K562 (cell line): ENCODE results near the gene EVL. TPM values are rescaled to one million over a fixed set of nuclear protein-coding genes. Genes with fewer than 3 reads are reported as not detected.

ENCODE experiments used
- ATAC-seq: fragments of 200-7000 bp; cut with Tn5 transposase; 3 replicates; pipeline ENCODE4 v1.9.1; 2020; ENCODE audit warnings: moderate library complexity
- BruUV-seq: library from RNA; stranded (reverse); fragments of 400-500 nt; replicated peaks from 2 replicates; lab custom pipeline; 2021; lab: Mats Ljungman, UMichigan
- CTCF ChIA-PET: fragments of 300-600 bp; formaldehyde crosslinking; extraction: SDS; loops from one replicate; lab custom pipeline; 2021; ENCODE audit warnings: low intra/inter-chr PET ratio; lab: Yijun Ruan, JAX
- POLR2A ChIA-PET: fragments of 300-600, 350-650 bp; sonication (Branson Sonifier 250); formaldehyde crosslinking; extraction: SDS; loops from one replicate; lab custom pipeline; 2021; ENCODE audit warnings: antibody characterized with exemption, inconsistent platforms; lab: Yijun Ruan, JAX
- DNase-seq, 4 experiments: peaks; one replicate each; pipeline versions ENCODE4 v3.0.0 to v3.0.0-alpha.2; 2011 to 2018; ENCODE audit warnings: low spot score in 3 of 4, mixed read lengths in 3 of 4; ENCODE audit errors: extremely low read depth in 1 of 4
- FAIRE-seq: peaks from 2 replicates; lab custom pipeline; 2011; peaks lifted over from hg19 to GRCh38; lab: Jason Lieb, UNC
- H2AFZ ChIP-seq: 2 replicates; pipeline ENCODE4 v1.6.0; 2011; ENCODE audit warnings: low read depth, low read length, control low read depth, inconsistent platforms
- H3K27ac ChIP-seq: fragments of 200-600 bp; 3 replicates; pipeline ENCODE4 v1.8.0; 2011; ENCODE audit warnings: low read depth, mild to moderate bottlenecking, control low read depth, inconsistent platforms, low read length, moderate library complexity, mixed read lengths; ENCODE audit errors: extremely low read depth
- H3K27me3 ChIP-seq, 2 experiments: fragments of 300-600 bp in 1 of 2; 2 replicates in 1 of 2; 3 replicates in 1 of 2; pipeline versions ENCODE4 v1.6.0 to v1.8.0; 2011; ENCODE audit warnings: inconsistent platforms in 2 of 2, low read length in 2 of 2, mild to moderate bottlenecking in 1 of 2, mixed read lengths in 1 of 2, moderate library complexity in 1 of 2; ENCODE audit not compliant: control insufficient read depth in 2 of 2, insufficient read depth in 2 of 2
- H3K36me3 ChIP-seq: fragments of 300-600 bp; 3 replicates; pipeline ENCODE4 v1.8.0; 2011; ENCODE audit warnings: mild to moderate bottlenecking, low read length, inconsistent platforms; ENCODE audit not compliant: control insufficient read depth, insufficient read depth
- H3K4me1 ChIP-seq, 2 experiments: fragments of 200-600 bp in 1 of 2; replicated peaks in 1 of 2; 2 replicates in 1 of 2; 3 replicates in 1 of 2; pipeline versions ENCODE4 v1.5.1 to v1.8.0; 2011; ENCODE audit warnings: inconsistent platforms in 2 of 2, low read length in 2 of 2, mild to moderate bottlenecking in 1 of 2, mixed read lengths in 1 of 2, moderate library complexity in 1 of 2; ENCODE audit not compliant: control insufficient read depth in 2 of 2, insufficient read depth in 2 of 2
- H3K4me2 ChIP-seq: 2 replicates; pipeline ENCODE4 v1.6.1; 2011; ENCODE audit warnings: low read length, control low read depth, inconsistent platforms, mixed read lengths; ENCODE audit not compliant: insufficient read depth
- H3K4me3 ChIP-seq: fragments of 200-600 bp; sonication (generic), shearing (Covaris generic); 2 replicates; pipeline ENCODE4 v1.5.1; 2016; ENCODE audit warnings: control low read depth, inconsistent platforms
- H3K79me2 ChIP-seq: fragments of 200-600 bp; 3 replicates; pipeline ENCODE4 v1.8.0; 2011; ENCODE audit warnings: low read length, inconsistent platforms; ENCODE audit not compliant: control insufficient read depth, insufficient read depth
- H3K9ac ChIP-seq, 2 experiments: 2 replicates each; pipeline versions ENCODE4 v1.6.0 to v1.6.1; 2011; ENCODE audit warnings: low read depth in 2 of 2, low read length in 2 of 2, control low read depth in 1 of 2, inconsistent platforms in 1 of 2, mild to moderate bottlenecking in 1 of 2, mixed read lengths in 1 of 2; ENCODE audit not compliant: insufficient read depth in 1 of 2
- H3K9me1 ChIP-seq: one replicate; pipeline ENCODE4 v1.6.0; 2011; ENCODE audit warnings: inconsistent platforms, mild to moderate bottlenecking, low read length, moderate library complexity; ENCODE audit not compliant: control insufficient read depth, insufficient read depth
- H3K9me3 ChIP-seq: replicated peaks from 2 replicates; pipeline ENCODE4 v1.5.1; 2011; ENCODE audit warnings: low read depth, low read length, inconsistent platforms; ENCODE audit not compliant: control insufficient read depth, insufficient read depth
- H4K20me1 ChIP-seq: replicated peaks from 2 replicates; pipeline ENCODE4 v1.6.1; 2011; ENCODE audit warnings: low read length, inconsistent platforms, mixed read lengths; ENCODE audit not compliant: control insufficient read depth, insufficient read depth
- CC2D1A ChIP-seq: fragments of 450-650 bp; IDR thresholded peaks from 2 replicates; pipeline ENCODE4 v1.6.1; 2017; ENCODE audit warnings: mild to moderate bottlenecking
- CTBP1 ChIP-seq: fragments of 450-650 bp; IDR thresholded peaks from 2 replicates; pipeline ENCODE4 v1.6.1; 2016; ENCODE audit warnings: borderline replicate concordance
- ESRRA ChIP-seq: fragments of 450-650 bp; IDR thresholded peaks from 2 replicates; pipeline ENCODE4 v1.6.1; 2014; ENCODE audit warnings: low read depth, mild to moderate bottlenecking, moderate library complexity, borderline replicate concordance
- MAZ ChIP-seq, 2 experiments: fragments of 450-650 bp in 1 of 2; sonication (generic) in 1 of 2; formaldehyde crosslinking; IDR thresholded peaks in 1 of 2; conservative IDR thresholded peaks in 1 of 2; 2 replicates each; pipeline versions ENCODE4 v1.4.0 to v1.5.0; 2020; ENCODE audit warnings: mild to moderate bottlenecking in 1 of 2, missing genetic modification reagents in 1 of 2
- NR2C2 ChIP-seq, 2 experiments: fragments of 200-800 bp in 1 of 2; sonication (Bioruptor generic) in 1 of 2; sonication (generic) in 1 of 2; formaldehyde crosslinking in 1 of 2; IDR thresholded peaks; 2 replicates each; pipeline versions ENCODE4 v1.6.1 to v1.8.0; 2016 to 2022; ENCODE audit warnings: mild to moderate bottlenecking in 1 of 2, missing compliant biosample characterization in 1 of 2, missing genetic modification characterization in 1 of 2, missing genetic modification reagents in 1 of 2
- TRIM28 ChIP-seq: fragments of 450-650 bp; IDR thresholded peaks from 2 replicates; pipeline ENCODE4 v1.6.1; 2017
- ZNF583 ChIP-seq: fragments of 250-450 bp; sonication (Bioruptor Pico); IDR thresholded peaks from 2 replicates; pipeline ENCODE4 v1.4.0; 2020
- ZNF707 ChIP-seq: fragments of 250-450 bp; sonication (Bioruptor Pico); conservative IDR thresholded peaks from 2 replicates; pipeline ENCODE4 v1.8.0; 2022; ENCODE audit warnings: inconsistent platforms, mild to moderate bottlenecking, moderate library complexity
- ZNF830 ChIP-seq: fragments of 250-450 bp; sonication (Bioruptor Pico); IDR thresholded peaks from 2 replicates; pipeline ENCODE4 v1.5.0; 2021; ENCODE audit warnings: mild to moderate bottlenecking
- WGBS: fragments of 100-300 bp; shearing (Covaris generic); methylation state at CpG from one replicate; pipeline ENCODE4 v1.1.6; 2016; ENCODE audit warnings: low coverage, mixed read lengths; ENCODE audit not compliant: insufficient coverage; ENCODE audit errors: missing lambda C conversion rate; 5-methylcytosine and 5-hydroxymethylcytosine counted together
- in situ Hi-C: fragments of 300-500 bp; cut with MboI; formaldehyde crosslinking; loops from 4 replicates; pipeline ENCODE4 v1.15.0; 2018; ENCODE audit warnings: inconsistent platforms, mixed read lengths
- intact Hi-C: fragments of 100-400 bp; cut with micrococcal nuclease; formaldehyde crosslinking; loops from 2 replicates; pipeline ENCODE4 v1.14.2; 2022
- polyA plus RNA-seq, 8 experiments: library from polyadenylated mRNA; depleted of rRNA in 4 of 8; stranded (reverse) in 5 of 8; unstranded in 3 of 8; fragments of >200 nt; fragmentation: Nextera tagmentation in 2 of 8; fragmentation: Illumina TruSeq in 1 of 8; extraction: Ambion mirVana in 2 of 8; extraction: Trizol in 1 of 8; gene quantifications; 2 replicates each; pipeline versions ENCODE4 v1.2.1 to v1.2.3, GENCODE V29; 2011 to 2014; ENCODE audit warnings: inconsistent platforms in 1 of 8, missing spikeins in 1 of 8
- total RNA-seq, 7 experiments: library from RNA; depleted of rRNA in 6 of 7; stranded (reverse); fragments of >200 nt in 6 of 7; fragmentation: Illumina TruSeq in 2 of 7; extraction: Trizol in 2 of 7; gene quantifications; 2 replicates each; pipeline versions ENCODE4 v1.2.1 to v1.2.3, GENCODE V29; 2011 to 2021; ENCODE audit warnings: low replicate concordance in 1 of 7
- TF ChIP-seq, protein P1 (sequence below), 3 experiments: IDR thresholded peaks in 2 of 3; conservative IDR thresholded peaks in 1 of 3; 2 replicates each; pipeline ENCODE4 v1.5.1; 2011 to 2012; ENCODE audit warnings: low read length in 3 of 3, mild to moderate bottlenecking in 3 of 3, control low read depth in 2 of 3, improper control_type of control experiment in 1 of 3, inconsistent platforms in 1 of 3, low read depth in 1 of 3, mixed read lengths in 1 of 3, moderate library complexity in 1 of 3; ENCODE audit not compliant: insufficient read depth in 2 of 3
- TF ChIP-seq, protein P2 (sequence below), 2 experiments: fragments of 450-650 bp; formaldehyde crosslinking in 1 of 2; IDR thresholded peaks; 2 replicates each; pipeline versions ENCODE4 v1.4.0 to v1.6.1; 2014 to 2020; ENCODE audit warnings: mild to moderate bottlenecking in 2 of 2, borderline replicate concordance in 1 of 2, low read depth in 1 of 2

Gene EVL
- total and polyA plus RNA-seq, 9 of the 15 experiments (the other 6 are each of a cell fraction or from before 2014, with no cell fraction given) = 2.9 to 43.4 (median 23.9) TPM

DNA sequence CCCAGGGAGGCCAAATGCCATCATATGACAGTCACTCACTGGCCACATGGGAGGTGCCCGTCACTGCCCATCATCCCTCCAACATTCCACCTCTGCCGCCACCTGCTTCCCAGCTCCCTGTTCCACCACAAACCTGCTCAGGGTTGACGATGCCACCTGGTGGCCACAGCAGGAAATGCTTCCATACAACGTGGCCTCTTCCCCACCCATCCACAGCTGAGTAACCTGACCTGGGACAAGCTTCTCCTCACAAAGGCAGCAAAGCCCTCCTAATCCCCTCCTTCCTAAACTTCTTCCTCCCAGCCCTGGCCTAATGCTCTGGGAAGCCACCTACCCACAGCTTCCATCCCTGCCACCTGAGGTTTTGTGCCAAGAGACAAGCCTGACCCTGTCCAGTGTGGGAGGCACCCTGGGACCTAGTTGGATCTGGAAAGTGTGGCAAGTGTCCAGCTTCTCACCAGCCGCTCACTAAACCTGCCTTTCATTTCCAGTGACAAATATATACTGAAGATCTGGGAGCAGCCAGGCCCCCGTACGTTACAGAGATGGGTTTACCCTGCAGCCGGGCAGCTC is 89.9 kb downstream of the EVL start:
- no TSS peak for BruUV-seq
- TF ChIP-seq, protein P1, sequence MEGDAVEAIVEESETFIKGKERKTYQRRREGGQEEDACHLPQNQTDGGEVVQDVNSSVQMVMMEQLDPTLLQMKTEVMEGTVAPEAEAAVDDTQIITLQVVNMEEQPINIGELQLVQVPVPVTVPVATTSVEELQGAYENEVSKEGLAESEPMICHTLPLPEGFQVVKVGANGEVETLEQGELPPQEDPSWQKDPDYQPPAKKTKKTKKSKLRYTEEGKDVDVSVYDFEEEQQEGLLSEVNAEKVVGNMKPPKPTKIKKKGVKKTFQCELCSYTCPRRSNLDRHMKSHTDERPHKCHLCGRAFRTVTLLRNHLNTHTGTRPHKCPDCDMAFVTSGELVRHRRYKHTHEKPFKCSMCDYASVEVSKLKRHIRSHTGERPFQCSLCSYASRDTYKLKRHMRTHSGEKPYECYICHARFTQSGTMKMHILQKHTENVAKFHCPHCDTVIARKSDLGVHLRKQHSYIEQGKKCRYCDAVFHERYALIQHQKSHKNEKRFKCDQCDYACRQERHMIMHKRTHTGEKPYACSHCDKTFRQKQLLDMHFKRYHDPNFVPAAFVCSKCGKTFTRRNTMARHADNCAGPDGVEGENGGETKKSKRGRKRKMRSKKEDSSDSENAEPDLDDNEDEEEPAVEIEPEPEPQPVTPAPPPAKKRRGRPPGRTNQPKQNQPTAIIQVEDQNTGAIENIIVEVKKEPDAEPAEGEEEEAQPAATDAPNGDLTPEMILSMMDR (IDR thresholded peaks at IDR 0.05 in 2 of 3, conservative IDR thresholded peaks at IDR 0.05 in 1 of 3; ENCODE audit: insufficient read depth in 2 of 3, low read depth in 1 of 3, low read length in 3 of 3) = peak; percentile 72 to 87 (median 87)
- TF ChIP-seq CC2D1A (peak; percentile 64), MAZ (CRISPR knock-in tag; conservative IDR thresholded peaks at IDR 0.05 in 1 of 2, IDR thresholded peaks at IDR 0.05 in 1 of 2) (peak in 1 of 2 experiments; percentile 66; a peak in 1 of 4 replicates), ZNF830 (CRISPR knock-in tag) (no peak), ESRRA (no peak), TRIM28 (peak; percentile 98), ZNF707 (CRISPR knock-in tag) (0 out of 2 replicates have a peak, but pooled peaks have one; percentile 23), CTBP1 (peak; percentile 24; the same call in 1 of the 2 replicates), NR2C2 (CRISPR knock-in tag; IDR thresholded peaks at IDR 0.05) (no peak), NR2C2 (tag; IDR thresholded peaks at IDR 0.05) (no peak), ZNF583 (CRISPR knock-in tag) (no peak)
- TF ChIP-seq, protein P2, sequence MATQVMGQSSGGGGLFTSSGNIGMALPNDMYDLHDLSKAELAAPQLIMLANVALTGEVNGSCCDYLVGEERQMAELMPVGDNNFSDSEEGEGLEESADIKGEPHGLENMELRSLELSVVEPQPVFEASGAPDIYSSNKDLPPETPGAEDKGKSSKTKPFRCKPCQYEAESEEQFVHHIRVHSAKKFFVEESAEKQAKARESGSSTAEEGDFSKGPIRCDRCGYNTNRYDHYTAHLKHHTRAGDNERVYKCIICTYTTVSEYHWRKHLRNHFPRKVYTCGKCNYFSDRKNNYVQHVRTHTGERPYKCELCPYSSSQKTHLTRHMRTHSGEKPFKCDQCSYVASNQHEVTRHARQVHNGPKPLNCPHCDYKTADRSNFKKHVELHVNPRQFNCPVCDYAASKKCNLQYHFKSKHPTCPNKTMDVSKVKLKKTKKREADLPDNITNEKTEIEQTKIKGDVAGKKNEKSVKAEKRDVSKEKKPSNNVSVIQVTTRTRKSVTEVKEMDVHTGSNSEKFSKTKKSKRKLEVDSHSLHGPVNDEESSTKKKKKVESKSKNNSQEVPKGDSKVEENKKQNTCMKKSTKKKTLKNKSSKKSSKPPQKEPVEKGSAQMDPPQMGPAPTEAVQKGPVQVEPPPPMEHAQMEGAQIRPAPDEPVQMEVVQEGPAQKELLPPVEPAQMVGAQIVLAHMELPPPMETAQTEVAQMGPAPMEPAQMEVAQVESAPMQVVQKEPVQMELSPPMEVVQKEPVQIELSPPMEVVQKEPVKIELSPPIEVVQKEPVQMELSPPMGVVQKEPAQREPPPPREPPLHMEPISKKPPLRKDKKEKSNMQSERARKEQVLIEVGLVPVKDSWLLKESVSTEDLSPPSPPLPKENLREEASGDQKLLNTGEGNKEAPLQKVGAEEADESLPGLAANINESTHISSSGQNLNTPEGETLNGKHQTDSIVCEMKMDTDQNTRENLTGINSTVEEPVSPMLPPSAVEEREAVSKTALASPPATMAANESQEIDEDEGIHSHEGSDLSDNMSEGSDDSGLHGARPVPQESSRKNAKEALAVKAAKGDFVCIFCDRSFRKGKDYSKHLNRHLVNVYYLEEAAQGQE (IDR thresholded peaks at IDR 0.05; ENCODE audit: borderline replicate concordance) = peak; percentile 59; the same call in 1 of the 2 replicates
- TF ChIP-seq, protein P2 (CRISPR knock-in tag; IDR thresholded peaks at IDR 0.05; ENCODE audit: low read depth) = no peak

More for the DNA sequence above, 89.9 kb downstream of the EVL start:
- H3K27ac ChIP-seq = no peak overlapping the region
- no peaks in the 10 kb centered on the region for H3K79me2 ChIP-seq
- in situ Hi-C loops (no loop called here), intact Hi-C loops (no loop called here)
- H4K20me1 ChIP-seq = no peaks in the 10 kb centered on the region
- H3K9me1 ChIP-seq = no peaks in the 10 kb centered on the region
- POLR2A ChIA-PET = interaction anchor here (0.6 to 1.2 kb wide), 5 partner anchors 13 to 87 kb away, joined by 3 to 4 read pairs (median 3); no protein-coding TSS in a partner anchor
- DNase-seq (peak; percentile 59 to 71 (median 68)), FAIRE-seq (peak; percentile 81), ATAC-seq (peak; percentile 95)
- CTCF ChIA-PET = no interaction called here
- H3K27me3 ChIP-seq = no peaks in the 10 kb centered on the region
- H3K4me1 ChIP-seq = peaks cover 0 to 9% of the 10 kb centered on the region in 2 experiments; a peak in 2 of 5 replicates
- H3K9me3 ChIP-seq = peaks cover 8% of the 10 kb centered on the region
- no peaks in the 10 kb centered on the region for H3K36me3 ChIP-seq
- no peak overlapping the region for H3K9ac ChIP-seq
- H3K4me2 ChIP-seq = no peak overlapping the region
- H3K4me3 ChIP-seq = no peak overlapping the region
- no peak overlapping the region for H2AFZ ChIP-seq
- 46% methylated on average over 4 of the region's 8 CpGs for WGBS
